Upper lobe of right lung (tissue), 1 donor: ENCODE results near the gene FGD6. TPM values are rescaled to one million over a fixed set of nuclear protein-coding genes. Genes with fewer than 3 reads are reported as not detected.

ENCODE experiments used
- ATAC-seq: fragments of 200-7000 bp; cut with Tn5 transposase; one replicate; pipeline ENCODE4 v1.9.1; 2020; ENCODE audit warnings: mild to moderate bottlenecking, moderate library complexity
- DNase-seq: peaks from one replicate; pipeline ENCODE4 v3.0.0-alpha.2; 2020
- H3K27ac ChIP-seq: fragments of 200-600 bp; one replicate; pipeline ENCODE4 v1.8.0; 2022
- H3K27me3 ChIP-seq: fragments of 200-600 bp; one replicate; pipeline ENCODE4 v1.8.0; 2022; ENCODE audit warnings: mild to moderate bottlenecking
- H3K36me3 ChIP-seq: fragments of 200-600 bp; one replicate; pipeline ENCODE4 v1.8.0; 2022
- H3K4me1 ChIP-seq: fragments of 200-600 bp; one replicate; pipeline ENCODE4 v1.8.0; 2022
- H3K4me3 ChIP-seq: fragments of 200-600 bp; one replicate; pipeline ENCODE4 v1.8.0; 2022; ENCODE audit warnings: mild to moderate bottlenecking
- H3K9me3 ChIP-seq: fragments of 200-600 bp; one replicate; pipeline ENCODE4 v1.8.0; 2022
- CTCF ChIP-seq: fragments of 200-600 bp; IDR thresholded peaks from one replicate; pipeline ENCODE4 v1.8.0; 2022; ENCODE audit warnings: antibody characterized with exemption
- intact Hi-C: fragments of 100-400 bp; cut with DNase I; formaldehyde crosslinking; loops from one replicate; pipeline ENCODE4 v1.11.0; 2022
- total RNA-seq: library from RNA; stranded (reverse); fragmentation: NEBNext Ultra II Directional; extraction: Animal tissue kit (Norgen Biotek cat#: 25700); gene quantifications from one replicate; pipeline ENCODE4 v1.2.1, GENCODE V29; 2021
- donor health status: DM: no; HTN: yes; CAD: no; lungs with severe emphysema.

FGD6 gene
- total RNA-seq, 1 donor from 2014 or later = 28.8 TPM

- ATAC-seq (no peak), DNase-seq (no peak)
- Histone ChIP-seq H3K27ac (no peak overlapping the region), H3K36me3 (no peaks in the 10 kb centered on the region), H3K4me3 (no peak overlapping the region), H3K9me3 (no peaks in the 10 kb centered on the region), H3K4me1 (peaks cover 3% of the 10 kb centered on the region), H3K27me3 (no peaks in the 10 kb centered on the region)
- intact Hi-C loops = no loop called here
- TF ChIP-seq CTCF = no peak
Observed at GRCh38 chr12:95179011-95179410, 38.3 kb downstream of the FGD6 start.

GRCh38 chr12:95178136-95178535 is 39.1 kb downstream of the FGD6 start:
- ATAC-seq = no peak
- no peaks in the 10 kb centered on the region for H3K36me3 ChIP-seq
- no peak overlapping the region for H3K27ac ChIP-seq
- H3K4me3 ChIP-seq = no peak overlapping the region
- intact Hi-C loops = no loop called here
- TF ChIP-seq CTCF = no peak
- peaks cover 12% of the 10 kb centered on the region for H3K4me1 ChIP-seq
- no peaks in the 10 kb centered on the region for H3K9me3 ChIP-seq
- DNase-seq = no peak
- no peaks in the 10 kb centered on the region for H3K27me3 ChIP-seq

GRCh38 chr12:95177201-95177768 is 40.0 kb downstream of the FGD6 start:
- no peak for ATAC-seq
- Histone ChIP-seq H3K9me3 (no peaks in the 10 kb centered on the region), H3K27me3 (no peaks in the 10 kb centered on the region), H3K4me1 (peaks cover 18% of the 10 kb centered on the region), H3K27ac (peak overlapping the region; percentile 3), H3K36me3 (no peaks in the 10 kb centered on the region), H3K4me3 (no peak overlapping the region)
- intact Hi-C loops = no loop called here
- TF ChIP-seq CTCF = no peak
- DNase-seq = no peak

GRCh38 chr12:95173392-95174251 is 43.6 kb downstream of the FGD6 start:
- no peak for TF ChIP-seq CTCF
- Histone ChIP-seq H3K27ac (peak overlapping the region; percentile 44), H3K9me3 (no peaks in the 10 kb centered on the region), H3K4me1 (peaks cover 29% of the 10 kb centered on the region), H3K4me3 (no peak overlapping the region), H3K36me3 (peaks cover 6% of the 10 kb centered on the region), H3K27me3 (no peaks in the 10 kb centered on the region)
- ATAC-seq = peak; percentile 87
- DNase-seq = peak; percentile 74
- intact Hi-C loops = no loop called here

GRCh38 chr12:95169368-95169767 is 47.9 kb downstream of the FGD6 start:
- Histone ChIP-seq H3K4me3 (no peak overlapping the region), H3K9me3 (no peaks in the 10 kb centered on the region), H3K4me1 (peaks cover 34% of the 10 kb centered on the region), H3K27me3 (no peaks in the 10 kb centered on the region), H3K27ac (peak overlapping the region; percentile 58), H3K36me3 (peaks cover 6% of the 10 kb centered on the region)
- ATAC-seq (peak; percentile 85), DNase-seq (no peak)
- intact Hi-C loops = no loop called here
- TF ChIP-seq CTCF = no peak
